ENCODE data around the gene ST3GAL2.

Gene ST3GAL2

DNA sequence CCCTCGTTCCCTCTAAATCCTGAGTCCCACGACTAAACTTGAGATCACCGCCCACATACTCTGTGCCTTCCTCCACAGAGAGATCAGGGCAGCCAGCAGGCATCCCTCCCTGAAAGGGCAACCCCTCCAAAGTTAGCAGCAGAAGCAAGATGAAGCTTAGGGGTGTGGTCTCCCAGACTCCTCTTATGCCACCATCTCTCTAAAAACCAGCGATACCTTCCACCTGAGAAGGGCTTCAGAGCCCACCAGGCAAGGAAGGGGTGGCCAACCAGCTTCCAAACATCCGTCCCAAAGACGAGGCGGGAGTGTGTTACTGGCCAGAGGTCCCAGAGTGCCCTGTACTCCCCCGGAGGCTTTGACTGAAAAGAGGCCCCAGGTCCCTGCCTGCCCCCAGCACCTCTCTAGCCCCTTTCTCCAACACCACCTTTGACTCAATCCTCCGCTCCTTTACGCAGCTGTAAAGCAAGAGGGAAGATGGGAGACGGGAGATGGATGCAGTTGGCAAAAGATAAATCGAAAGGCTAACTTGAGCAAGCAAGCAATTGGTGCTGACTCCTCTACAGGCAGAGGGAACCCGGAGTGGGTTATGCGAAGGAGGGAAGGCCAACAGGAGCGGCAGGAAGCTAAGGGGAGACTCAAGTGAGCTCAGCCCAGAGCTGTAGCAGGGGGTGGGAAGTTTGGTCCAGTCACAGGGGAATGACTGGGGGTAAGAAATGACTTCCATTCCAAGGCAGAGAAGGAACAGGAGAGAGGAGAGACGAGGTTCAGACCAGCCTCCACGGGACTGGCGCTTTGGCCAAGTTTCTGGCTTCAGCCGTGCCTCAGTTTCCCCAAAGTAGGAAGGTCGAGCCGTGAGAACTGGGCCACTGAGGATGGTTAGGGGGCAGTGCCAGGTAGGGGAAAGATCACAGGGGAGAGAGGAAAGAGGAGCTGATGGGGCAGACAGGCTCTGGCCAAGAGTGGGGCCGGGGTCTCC lies 1.0 kb downstream of the ST3GAL2 start:
- no peak for DNase-seq (ENCODE audit: insufficient read length, low spot score)
- FAIRE-seq: no peak
- no peak for TF ChIP-seq POLR2A (IDR thresholded peaks at IDR 0.05; ENCODE audit: low read depth, low read length)

DNA sequence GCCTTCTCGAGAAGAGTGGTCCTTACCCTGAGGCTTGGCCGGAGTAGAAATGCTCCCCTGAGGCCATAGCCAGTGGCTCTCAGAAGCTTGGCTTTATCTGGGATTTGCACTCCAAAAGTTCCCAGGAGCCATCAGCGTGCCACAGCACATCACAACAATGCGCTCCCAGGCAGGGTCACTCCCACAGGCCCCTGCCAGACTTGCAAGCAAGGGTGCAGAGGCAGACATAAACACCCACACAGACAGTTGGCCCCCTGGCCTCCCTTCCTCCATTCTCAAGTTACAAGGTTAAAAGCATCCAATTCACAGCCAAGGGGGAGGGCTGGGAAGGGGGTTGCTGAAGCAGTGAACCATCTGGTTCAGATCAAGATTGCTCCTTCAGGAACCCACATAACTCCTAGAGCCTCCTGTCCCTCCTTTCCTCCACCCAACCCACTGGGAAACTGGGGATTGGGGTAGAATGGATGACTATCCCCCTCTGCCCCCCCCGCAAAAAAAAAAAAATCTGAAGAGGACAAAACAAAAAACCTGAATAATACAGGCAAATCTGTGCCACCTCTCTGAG lies 1.8 kb downstream of the ST3GAL2 start:
- no peak for FAIRE-seq
- no peak for DNase-seq (ENCODE audit: insufficient read length, low spot score)
- TF ChIP-seq POLR2A (IDR thresholded peaks at IDR 0.05; ENCODE audit: low read depth, low read length): no peak

DNA sequence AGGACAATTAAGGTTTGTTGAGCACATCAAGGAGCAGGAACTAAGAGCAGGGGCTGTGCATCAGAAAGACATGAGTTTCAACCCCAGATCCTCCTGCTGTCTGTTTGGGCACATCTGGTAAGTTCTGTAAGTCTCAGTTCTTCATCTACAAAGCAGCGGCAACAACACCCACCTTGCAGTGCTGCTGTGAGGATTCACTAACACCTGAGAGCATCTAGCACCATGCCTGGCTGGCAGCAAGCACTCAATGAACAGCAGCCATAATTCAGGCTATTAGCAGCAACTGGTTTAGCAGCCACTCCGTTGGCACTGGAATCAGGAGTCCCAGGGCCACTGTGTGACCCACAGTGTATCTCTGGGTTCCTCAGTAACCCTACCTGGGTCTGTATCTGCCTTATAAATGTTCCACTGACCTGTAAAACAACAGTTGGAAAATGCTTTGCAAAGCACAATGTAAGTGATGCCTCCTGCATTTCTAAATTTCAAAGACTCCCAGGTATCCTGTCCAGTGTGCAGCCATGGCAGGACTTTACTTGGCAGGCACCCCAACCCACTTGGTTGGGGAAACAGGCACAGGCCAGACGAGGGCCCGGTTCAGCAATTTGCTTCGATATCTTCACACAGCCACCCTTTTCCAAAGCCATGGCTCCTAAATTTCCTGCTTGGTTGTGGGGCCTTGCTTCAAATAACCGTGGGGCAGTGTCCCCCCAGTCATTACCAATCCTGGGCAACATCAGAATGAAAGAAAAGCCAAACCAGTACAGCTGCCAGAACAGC lies 4.2 kb downstream of the ST3GAL2 start:
- no peak for TF ChIP-seq POLR2A (IDR thresholded peaks at IDR 0.05; ENCODE audit: low read depth, low read length)
- DNase-seq (ENCODE audit: insufficient read length, low spot score) (no peak), FAIRE-seq (no peak)

DNA sequence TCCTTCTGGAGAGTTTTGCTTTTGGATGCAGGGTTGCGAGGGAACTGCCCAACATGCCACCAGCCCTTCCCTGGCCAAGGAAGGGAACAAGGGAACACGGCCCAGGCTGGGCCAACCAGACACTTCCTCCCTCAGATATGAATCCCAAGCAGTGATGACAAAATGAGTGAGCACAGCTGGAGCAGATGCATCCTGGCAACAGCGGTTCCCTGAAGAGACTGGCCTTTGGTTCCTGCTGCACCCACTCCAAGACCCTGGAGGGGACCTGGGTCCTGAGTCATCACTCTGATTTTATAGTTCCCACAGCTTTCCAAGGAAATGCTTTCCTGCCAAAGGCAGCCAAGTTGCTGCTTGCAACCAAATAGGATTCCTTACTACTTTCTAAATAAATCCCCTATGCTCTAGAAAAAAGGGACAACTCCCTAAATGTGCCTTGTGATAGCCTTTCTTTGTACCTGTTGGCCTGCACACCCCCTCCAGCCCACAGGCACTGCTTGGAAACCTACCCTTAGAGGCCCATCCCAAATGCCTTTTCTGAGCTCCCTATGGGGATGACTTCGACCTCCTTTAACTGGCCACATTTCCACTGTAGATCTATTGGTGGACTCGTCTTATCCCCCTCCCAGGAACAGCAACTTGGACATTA lies 5.3 kb downstream of the ST3GAL2 start:
- no peak for TF ChIP-seq POLR2A (IDR thresholded peaks at IDR 0.05; ENCODE audit: low read depth, low read length)
- peak; percentile 60 for DNase-seq (ENCODE audit: insufficient read length, low spot score)
- no peak for FAIRE-seq

DNA sequence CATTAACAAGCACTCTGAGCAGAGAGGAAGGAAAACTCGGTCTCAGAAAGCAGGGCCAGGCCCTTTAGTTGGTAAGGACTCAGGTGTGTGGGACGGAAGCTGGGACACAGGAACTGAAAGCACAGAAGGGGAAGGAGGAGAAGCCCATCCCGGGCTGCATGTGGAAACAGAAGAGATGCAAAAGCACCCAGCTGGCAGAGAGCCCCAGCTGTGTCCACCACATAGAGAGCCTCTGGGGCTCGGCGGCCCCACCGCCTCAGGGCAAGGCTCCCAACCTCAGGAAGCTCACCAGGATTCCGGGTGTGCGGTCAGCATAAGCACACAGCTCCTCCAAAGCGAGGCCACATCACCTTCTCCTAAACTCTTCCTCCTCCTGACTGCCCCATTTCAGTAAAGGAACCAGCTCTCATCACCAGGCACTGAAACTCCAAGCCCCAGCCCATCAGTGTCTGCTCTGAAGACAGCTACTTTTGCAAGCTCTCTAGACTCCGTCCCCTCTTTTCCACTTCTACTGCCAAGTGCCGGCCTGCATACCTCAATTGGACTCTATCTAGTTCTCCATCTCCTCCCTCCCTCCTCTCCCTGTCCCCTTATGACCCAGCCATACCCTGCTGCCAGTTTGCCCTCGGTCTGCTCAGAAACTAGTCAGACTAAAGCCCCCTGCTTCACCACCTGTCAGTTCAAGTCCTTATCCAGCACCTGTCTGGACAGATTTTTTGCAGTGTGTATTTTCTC lies 6.0 kb downstream of the ST3GAL2 start:
- no peak for FAIRE-seq
- peak; percentile 44 for DNase-seq (ENCODE audit: insufficient read length, low spot score)

DNA sequence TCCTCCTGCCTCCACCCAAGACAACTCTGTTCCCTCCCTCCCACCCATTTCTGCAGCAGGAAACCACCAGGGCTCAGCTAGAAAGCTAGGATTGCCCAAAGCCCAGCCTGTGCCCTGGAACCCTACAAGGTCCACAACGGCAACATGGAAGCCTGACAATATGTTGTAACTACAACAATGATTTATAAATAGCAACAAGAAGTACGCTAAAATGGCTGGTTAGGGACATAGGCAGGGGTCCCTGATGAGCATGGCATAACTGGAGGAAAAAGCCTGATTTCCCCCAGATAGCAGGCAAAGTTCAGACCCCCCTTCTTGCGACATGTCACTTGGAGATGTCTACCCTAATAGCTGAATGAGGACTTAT lies 6.6 kb downstream of the ST3GAL2 start:
- FAIRE-seq: no peak
- TF ChIP-seq POLR2A (IDR thresholded peaks at IDR 0.05; ENCODE audit: low read depth, low read length): no peak

More for the DNA sequence above, 6.0 kb downstream of the ST3GAL2 start:
- no peak for TF ChIP-seq POLR2A (IDR thresholded peaks at IDR 0.05; ENCODE audit: low read depth, low read length)

DNA sequence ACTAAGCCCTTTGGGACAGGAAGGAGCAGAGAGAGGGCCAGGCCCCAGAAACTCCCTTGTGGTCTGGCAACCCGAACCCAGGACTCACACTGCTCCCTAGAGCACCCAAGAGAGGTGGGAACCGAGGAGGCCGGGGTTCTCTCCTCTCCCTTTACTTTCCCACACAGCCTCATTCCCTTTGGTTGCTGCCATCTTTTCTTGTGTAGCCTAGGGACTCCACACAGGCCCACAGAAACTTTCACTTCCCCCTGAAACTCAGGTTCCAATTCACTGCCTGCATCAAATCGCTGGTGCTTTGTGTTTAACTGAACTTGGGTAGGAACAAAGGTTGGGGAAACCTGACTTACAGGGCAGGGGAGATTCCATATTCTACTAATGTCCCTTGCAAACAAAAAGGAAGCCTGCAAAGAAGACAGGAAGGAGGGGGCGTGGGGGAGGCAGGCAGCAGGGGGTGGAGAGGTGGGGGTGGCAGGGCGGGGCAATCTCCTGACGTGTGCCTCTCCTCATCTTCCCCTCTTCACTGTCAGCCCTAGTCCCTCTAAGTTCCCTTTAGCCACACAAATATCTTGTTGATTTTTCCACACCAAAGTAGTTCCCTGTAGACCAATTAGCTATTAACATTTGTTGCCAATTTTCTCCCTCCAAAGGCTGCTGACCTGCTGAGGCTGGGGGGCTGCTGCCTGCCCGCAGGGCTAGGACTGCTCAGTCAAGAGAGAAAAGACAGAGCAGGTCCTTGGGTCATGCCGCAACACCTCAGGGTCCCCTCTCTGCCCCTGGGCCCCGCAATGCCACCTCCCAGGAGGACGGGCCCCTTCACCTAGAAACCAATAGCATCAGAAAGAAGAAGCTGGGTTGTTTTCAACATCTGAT lies 8.0 kb downstream of the ST3GAL2 start:
- DNase-seq (ENCODE audit: insufficient read length, low spot score) (no peak), FAIRE-seq (no peak)
- TF ChIP-seq POLR2A (IDR thresholded peaks at IDR 0.05; ENCODE audit: low read depth, low read length): no peak

More for the DNA sequence above, 6.6 kb downstream of the ST3GAL2 start:
- no peak for DNase-seq (ENCODE audit: insufficient read length, low spot score)

DNA sequence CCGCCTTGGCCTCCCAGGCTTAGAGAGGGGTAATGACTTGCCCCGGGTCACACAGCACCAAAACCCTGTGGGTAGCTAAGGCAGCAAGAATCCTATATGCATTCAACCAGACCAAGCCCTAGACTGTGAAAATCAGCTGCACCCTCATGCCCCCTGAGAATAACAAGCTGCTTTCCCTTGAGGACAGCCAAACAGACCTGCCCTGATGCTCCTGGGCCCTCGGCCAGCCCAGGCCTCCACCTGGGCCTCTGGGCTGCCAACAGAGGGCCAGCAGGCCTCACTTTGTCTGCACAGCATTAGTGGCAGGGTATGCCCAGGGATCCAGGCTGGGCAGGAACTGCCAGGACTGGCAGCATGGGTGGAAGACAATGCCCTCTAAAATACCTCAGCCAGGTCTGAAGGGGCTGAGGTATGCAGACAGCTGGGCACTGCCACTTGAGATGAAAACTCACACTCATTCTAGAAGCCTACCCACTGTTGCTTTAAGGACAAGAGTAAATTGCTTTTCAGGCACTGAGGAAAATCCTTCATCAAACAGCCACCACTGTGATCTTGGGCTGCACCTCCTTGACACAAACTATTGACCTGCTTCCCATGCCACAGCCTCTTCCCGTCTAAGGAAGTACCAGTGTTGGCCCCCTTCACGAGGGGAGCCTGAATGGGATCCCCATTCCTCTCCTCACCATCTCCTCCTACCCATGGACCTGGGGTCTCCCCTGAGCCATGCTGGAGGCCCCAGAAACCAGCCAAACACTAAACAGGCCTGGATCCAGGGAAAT lies 8.8 kb downstream of the ST3GAL2 start:
- no peak for DNase-seq (ENCODE audit: insufficient read length, low spot score)
- no peak for FAIRE-seq
- TF ChIP-seq POLR2A (IDR thresholded peaks at IDR 0.05; ENCODE audit: low read depth, low read length): no peak

DNA sequence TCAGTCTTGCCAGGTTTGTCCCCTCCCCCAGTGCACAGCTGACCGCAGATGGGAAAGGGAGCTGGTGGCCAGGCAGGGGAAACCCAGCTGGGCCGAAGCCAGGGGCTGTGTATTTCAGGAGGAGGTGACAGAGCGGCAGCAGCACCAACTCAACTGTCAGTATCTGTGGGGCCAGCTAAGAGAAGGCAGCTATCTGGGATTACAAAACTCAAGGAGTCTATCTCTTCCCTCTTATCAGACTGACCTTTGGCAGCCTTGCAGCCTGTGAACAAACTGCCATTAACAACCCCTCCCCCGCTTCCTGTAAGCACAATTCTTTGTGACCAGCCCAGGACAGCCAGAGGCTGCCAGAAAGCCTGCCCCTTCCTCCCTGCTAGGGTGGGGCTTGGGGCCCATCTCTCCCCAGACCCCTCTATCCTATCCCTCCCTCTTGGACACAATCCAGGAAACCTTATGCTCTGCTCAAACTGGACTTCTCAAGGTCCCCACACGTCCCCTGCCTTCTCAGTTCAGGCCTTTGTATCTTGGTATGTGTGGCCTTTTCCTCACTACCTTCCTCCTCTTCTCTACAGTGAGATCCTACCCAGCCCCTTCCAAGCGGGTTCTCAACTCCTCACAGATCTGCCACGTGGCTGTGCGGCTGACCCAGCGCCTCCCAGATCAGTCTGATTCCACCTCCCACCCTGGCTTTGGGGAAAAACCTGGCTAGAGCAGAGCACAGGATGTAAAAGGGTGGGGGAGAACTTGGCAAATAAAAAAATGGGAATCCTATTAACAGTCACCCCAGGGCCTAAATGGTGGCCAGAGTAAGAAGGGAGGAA lies 10.5 kb downstream of the ST3GAL2 start:
- DNase-seq (ENCODE audit: insufficient read length, low spot score): peak; percentile 93
- TF ChIP-seq POLR2A (IDR thresholded peaks at IDR 0.05; ENCODE audit: low read depth, low read length): no peak
- peak; percentile 90 for FAIRE-seq

DNA sequence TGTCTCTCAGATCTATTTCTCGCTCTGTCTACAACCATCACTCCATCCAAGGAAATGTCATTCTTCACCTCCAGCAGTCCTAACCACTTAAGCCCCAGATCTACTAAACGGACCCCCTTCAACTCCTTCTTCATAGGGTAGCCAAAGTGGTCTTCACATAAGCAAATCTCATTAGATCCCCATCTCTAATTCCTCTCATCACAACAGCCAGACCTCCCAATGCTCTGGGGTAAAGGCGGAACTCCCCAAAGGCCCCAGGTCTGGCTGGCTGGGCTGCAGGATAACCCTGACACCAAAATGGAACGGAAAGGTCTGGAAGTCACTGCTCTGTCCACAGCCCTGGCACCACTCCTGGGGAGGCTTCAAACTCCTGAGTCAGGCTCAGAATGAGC lies 11.1 kb downstream of the ST3GAL2 start:
- no peak for TF ChIP-seq POLR2A (IDR thresholded peaks at IDR 0.05; ENCODE audit: low read depth, low read length)
- DNase-seq (ENCODE audit: insufficient read length, low spot score) (no peak), FAIRE-seq (no peak)

DNA sequence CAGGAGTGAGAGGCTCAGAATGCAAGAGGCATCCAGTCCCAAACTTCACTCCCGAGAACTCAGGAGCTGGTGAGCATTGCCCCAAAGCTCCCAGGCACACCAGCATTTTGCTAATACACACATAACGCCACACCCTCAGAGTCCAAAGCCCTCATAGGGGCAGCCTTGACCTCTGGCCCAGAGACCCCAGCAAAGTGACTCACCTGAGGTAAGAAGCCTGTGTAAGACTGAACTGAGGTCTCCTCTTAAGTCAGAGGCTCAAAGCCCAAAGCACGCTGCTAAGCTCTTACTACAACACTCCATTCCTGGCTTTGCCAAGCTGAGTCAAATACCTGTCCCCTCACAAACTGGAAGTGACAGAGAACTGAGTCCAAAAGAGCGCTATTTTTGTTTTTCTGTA lies 16.4 kb downstream of the ST3GAL2 start:
- DNase-seq (ENCODE audit: insufficient read length, low spot score) (no peak), FAIRE-seq (no peak)
- no peak for TF ChIP-seq POLR2A (IDR thresholded peaks at IDR 0.05; ENCODE audit: low read depth, low read length)
